A549 treated with AZD9567 at 1 μM for 4 hours (cell line): Measurements from ENCODE around the gene MEF2B. TPM values are rescaled to one million over a fixed set of nuclear protein-coding genes. Genes with fewer than 3 reads are reported as not detected.

Experiments
- total RNA-seq: library from RNA; stranded (reverse); fragments of 200-300 nt; extraction: Qiagen RNA extraction; gene quantifications from 5 replicates; pipeline ENCODE4 v1.2.3, GENCODE V29; 2022; ENCODE audit not compliant: insufficient read depth

MEF2B gene
- total RNA-seq = 0.64 to 1.1 TPM (median 0.80 TPM) in 4 of 5 replicates, not detected in the other

DNA sequence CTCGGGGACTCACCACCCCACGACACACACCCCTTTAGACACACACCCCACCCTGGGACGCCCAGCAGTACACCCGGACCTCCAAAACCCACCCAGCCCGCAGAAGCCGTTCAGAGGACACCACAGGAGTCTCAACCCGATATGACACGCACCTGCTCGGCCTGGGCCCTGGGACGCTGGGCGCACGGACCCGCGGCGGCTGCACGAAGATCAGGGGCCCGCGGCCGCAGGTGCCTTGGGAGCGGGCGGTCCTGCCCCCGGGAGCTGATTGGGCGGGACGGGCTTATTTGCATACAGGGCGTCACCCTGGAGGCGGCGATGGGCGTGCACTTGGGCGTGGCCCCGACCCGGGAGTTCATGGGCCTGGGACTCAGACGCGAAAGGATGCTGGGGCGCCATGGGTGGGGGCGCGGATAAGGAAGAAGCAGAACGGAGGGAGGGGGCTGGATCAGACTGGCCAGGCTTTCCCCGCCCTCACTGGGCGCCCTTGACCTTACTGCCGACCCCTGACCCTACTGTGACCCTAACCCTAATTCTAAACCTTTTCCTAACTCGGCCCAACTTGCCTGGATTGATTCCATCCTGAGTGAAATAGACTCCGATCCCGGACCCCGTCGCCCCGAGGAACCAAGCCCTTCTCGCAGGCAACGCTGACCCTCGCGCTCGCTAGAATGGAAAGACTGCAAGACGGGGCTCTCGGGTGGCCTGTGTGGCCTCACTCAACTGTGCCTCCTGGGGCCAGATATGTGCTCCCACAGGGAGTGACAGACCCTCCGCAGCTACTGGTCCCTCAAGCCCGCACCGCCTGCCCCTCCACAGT lies at the start of gene MEF2B:
MEF2B (minus strand) TSS at position 211 of the 820 bp plus-strand sequence. CDS start 19,528 bp downstream, outside the sequence.

DNA sequence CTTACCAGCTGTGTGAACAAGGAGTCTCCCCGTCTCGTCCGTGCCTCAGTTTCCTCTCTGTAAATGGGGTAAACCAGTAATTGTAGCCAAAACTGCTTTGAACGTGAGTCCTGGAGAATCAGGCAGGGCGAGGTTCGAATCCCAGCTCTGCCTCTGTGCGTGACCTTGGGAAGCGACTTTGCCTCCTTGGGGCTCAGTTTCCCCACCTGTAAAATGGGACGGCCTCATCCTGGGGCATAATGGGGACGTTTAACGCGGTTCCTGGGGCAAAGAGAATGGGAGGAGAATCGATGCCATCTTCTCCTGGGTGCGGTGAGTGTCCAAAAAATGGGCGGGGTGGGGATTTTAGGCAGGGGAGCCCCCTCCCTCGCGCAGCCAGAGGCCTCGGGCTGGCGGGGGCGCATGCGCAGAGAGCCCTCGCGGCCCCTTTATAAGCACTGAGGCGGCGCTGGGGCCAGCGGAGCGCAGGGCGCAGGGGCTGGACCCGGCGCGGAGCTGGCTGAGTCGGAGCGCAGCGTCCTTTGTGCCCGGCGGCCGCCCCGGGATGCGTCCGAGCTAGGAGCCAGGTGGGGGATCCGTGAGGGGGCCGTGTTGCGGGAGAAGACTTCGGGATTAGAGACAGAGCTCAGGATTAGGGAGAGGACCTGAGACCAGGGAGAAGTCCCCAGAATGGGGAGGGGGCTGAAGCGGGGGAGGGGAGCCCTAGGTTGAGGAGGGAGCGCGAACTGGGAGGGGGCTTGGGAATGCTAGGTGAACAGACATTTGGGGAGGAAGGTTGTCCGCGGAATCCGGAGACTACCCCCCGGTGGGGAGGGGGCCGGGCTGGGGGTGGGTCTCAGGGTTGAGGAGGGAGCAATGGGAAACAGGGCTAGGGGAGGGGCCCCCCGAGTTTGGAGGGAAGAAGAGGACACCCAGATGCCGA lies 41.7 kb upstream of the MEF2B start, which contains the start of gene NCAN:
NCAN (plus strand) TSS at position 460 of the 922 bp plus-strand sequence. CDS start 4,996 bp downstream, outside the sequence.

DNA sequence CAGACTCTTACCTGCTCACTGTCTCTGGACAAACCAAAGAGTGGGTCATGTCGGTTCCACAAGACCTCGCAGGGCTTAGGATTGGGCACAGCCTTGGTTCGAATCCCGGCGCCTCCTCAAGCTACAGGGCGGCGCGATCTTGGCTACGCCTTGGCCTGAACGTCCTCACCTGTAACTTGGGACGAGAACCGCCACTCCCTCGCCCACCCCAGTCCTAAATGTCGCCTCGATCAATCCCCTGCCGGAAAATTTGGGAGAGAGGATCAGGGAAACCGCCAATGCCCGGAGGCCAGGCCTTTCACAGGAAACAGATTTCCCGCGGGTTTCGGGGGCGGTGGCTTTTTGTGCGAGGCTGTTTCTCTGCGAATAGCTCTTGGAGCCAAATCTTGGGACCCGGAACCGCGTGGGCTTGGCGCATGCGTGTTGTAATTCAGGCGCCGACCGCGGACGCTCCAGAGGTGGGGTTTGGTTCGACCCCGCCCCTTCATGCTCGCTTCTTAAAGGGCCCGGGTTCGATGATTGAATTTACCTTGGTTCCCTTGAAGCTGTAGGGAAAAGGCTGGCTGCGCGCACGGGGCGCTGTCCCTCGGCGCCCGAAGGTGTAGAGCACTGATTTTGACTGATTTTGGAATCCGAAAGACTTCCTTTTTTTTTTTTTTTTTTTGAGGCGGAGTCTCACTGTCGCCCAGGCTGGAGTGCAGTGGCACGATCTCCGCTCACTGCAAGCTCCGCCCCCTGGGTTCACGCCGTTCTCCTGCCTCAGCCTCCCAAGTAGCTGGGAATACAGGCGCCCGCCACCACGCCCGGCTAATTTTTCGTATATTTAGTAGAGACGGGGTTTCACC lies 33.2 kb upstream of the MEF2B start, which contains the start of gene NR2C2AP:
NR2C2AP (minus strand) TSS at position 403 of the 845 bp plus-strand sequence; CDS start at position 49, 354 bp downstream.

GRCh38 chr19:19192078-19192882 lies 22.2 kb upstream of the MEF2B start, which contains the start of the genes BORCS8 and RFXANK:
Gene BORCS8, minus strand, starts transcription at chr19:19192152. Its CDS starts 35 bp downstream, at chr19:19192117.
Gene RFXANK, plus strand, starts transcription at chr19:19192258. Its CDS starts 1,689 bp downstream, at chr19:19193947.

GRCh38 chr19:19138109-19138981 lies 31.7 kb downstream of the MEF2B start, which contains the start of gene TMEM161A:
Gene TMEM161A, minus strand, starts transcription at chr19:19138478. Its CDS starts 50 bp downstream, at chr19:19138428.

Other genes starting within 250 kb of the MEF2B start
- 27.1 to 31.2 TPM (median 27.8 TPM) in 5 replicates for gene HOMER3, start 229.0 kb downstream of the MEF2B start, total RNA-seq
- 21.0 to 33.2 TPM (median 32.3 TPM) in 5 replicates for gene SUGP2, start 136.7 kb downstream of the MEF2B start, total RNA-seq
- 25.9 to 39.3 TPM (median 27.3 TPM) in 5 replicates for gene ARMC6, start 136.7 kb downstream of the MEF2B start, total RNA-seq
- gene SLC25A42, start 106.3 kb downstream of the MEF2B start, total RNA-seq = 0.85 to 1.3 TPM (median 1.1 TPM) in 4 of 5 replicates, not detected in the other
- 23.6 to 26.8 TPM (median 24.6 TPM) in 5 replicates for gene TMEM161A, start 31.8 kb downstream of the MEF2B start, total RNA-seq
- 6.4 to 12.5 TPM (median 11.8 TPM) in 5 replicates for gene BORCS8, start 21.9 kb upstream of the MEF2B start, total RNA-seq
- gene RFXANK, start 22.0 kb upstream of the MEF2B start, total RNA-seq = 42.7 to 55.0 TPM (median 45.6 TPM) in 5 replicates
- gene NR2C2AP, start 33.2 kb upstream of the MEF2B start, total RNA-seq = 31.1 to 45.3 TPM (median 32.4 TPM) in 5 replicates
- gene NCAN, start 41.7 kb upstream of the MEF2B start, total RNA-seq = 0.06 to 0.21 TPM (median 0.12 TPM) in 4 of 5 replicates, not detected in the other
- gene TM6SF2, start 103.0 kb upstream of the MEF2B start, total RNA-seq = 0.33 to 0.83 TPM (median 0.70 TPM) in 4 of 5 replicates, not detected in the other
- gene SUGP1, start 150.2 kb upstream of the MEF2B start, total RNA-seq = 24.9 to 44.4 TPM (median 27.8 TPM) in 5 replicates
- gene MAU2, start 150.6 kb upstream of the MEF2B start, total RNA-seq = 13.4 to 15.0 TPM (median 13.6 TPM) in 5 replicates
- 42.7 to 51.8 TPM (median 47.6 TPM) in 5 replicates for gene GATAD2A, start 235.4 kb upstream of the MEF2B start, total RNA-seq